Activated CD4-positive, CD25-positive, alpha-beta regulatory T cell treated with anti-CD3 and anti-CD28 coated beads, Interleukin-2, amount 50 U/mL, for 24 hours (primary cell): Measurements from ENCODE around the gene IKBKE.

ENCODE experiments used
- ATAC-seq, 2 donors: fragments of 150-1000 bp; cut with Tn5 transposase; one replicate each; pipeline ENCODE4 v1.10.0; 2021; ENCODE audit warnings: mild to moderate bottlenecking in 1 of 2, moderate library complexity in 1 of 2

IKBKE gene

GRCh38 chr1:206469933-206470691 lies at the start of gene IKBKE:
Gene IKBKE (plus strand): TSS chr1:206470476. CDS start chr1:206473228, 2,752 bp downstream.
- peak; percentile 39 to 47 for ATAC-seq

GRCh38 chr1:206421616-206422340 lies 48.5 kb upstream of the IKBKE start:
- no peak for ATAC-seq

GRCh38 chr1:206422525-206422924 lies 47.8 kb upstream of the IKBKE start:
- ATAC-seq = no peak

GRCh38 chr1:206427291-206427690 lies 43.0 kb upstream of the IKBKE start:
- ATAC-seq = no peak

DNA sequence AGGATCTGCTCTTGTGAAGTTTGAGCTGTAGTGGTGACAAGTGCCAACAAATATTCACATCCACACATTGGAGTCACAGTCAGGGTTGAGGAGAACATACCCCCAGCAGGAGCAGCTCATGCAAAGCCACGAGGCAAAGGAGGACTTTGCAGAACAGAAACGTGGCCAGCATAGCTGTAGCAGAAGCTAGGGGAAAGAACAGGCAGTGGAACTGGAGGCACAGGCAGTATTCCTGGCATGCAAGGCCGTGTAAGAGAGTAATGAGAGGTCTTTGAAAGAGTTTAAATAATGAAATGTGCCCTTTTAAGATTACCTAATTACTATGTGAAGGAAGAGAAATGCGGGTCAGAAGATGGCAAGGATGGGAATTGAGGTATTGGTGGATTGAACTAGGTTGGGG lies 40.9 kb upstream of the IKBKE start:
- no peak for ATAC-seq

- peak; percentile 41 to 58 for ATAC-seq
Measured at GRCh38 chr1:206430031-206430983, 40.0 kb upstream of the IKBKE start.

- ATAC-seq = no peak
Measured at GRCh38 chr1:206435445-206435844, 34.8 kb upstream of the IKBKE start.

GRCh38 chr1:206438554-206438953 lies 31.7 kb upstream of the IKBKE start:
- ATAC-seq = no peak

DNA sequence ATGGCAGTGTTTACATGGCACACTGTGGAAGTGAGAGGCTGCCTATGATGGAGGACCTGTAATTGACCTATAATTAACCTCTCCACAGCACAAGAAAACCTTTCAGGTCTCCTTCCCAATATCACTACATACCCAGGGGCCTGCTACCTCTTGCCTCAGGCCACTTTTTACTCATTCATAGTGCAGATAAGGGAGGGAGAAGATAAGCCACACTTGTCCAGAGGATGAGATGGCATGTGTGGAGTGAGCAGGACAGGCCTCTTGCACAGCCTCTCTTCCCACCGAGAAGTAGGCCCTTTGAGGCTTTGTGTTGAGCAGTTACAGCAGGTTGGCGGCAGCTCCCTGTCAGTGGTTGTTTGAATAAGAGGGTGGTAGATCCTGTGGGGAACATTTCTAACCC lies 31.1 kb upstream of the IKBKE start:
- no peak for ATAC-seq

- no peak for ATAC-seq
Measured at GRCh38 chr1:206441336-206441967, 28.8 kb upstream of the IKBKE start.

DNA sequence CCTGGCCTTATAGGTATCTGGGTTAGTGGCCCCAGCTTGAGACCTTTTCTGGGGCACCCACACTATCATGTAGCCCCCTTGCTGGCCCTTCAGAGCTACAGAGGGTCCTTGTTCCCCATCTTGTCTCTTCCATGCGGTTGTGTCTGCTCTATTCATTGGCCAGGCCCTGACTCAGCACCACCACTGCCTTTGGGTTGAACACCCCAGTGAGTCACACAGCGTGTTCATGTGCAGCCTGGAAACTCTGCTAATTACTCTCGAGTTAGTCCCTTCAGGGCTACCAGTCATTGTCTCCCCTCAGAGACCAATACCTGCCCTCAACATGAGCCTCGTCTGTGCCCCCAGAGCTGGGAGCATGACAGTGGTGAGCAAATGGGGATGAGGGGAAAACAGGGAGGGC lies 28.2 kb upstream of the IKBKE start:
- peak; percentile 38 to 58 for ATAC-seq

- no peak for ATAC-seq
Measured at GRCh38 chr1:206445116-206445515, 25.2 kb upstream of the IKBKE start.

DNA sequence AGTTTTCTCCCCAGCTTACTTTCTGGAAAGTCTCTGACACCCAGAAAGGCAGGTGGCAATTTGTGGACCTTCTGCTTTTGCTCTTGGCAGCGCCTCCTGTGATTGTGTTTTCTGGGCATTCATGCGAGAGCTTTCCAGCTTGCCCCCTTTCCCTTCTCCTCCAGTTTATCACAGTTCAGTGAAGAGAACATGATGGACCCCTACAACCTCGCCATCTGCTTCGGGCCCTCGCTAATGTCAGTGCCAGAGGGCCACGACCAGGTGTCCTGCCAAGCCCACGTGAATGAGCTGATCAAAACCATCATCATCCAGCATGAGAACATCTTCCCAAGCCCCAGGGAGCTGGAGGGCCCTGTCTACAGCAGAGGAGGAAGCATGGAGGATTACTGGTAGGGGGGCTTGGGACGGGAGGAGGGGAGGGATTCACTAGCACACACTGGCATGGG lies 24.3 kb upstream of the IKBKE start:
- ATAC-seq = no peak

GRCh38 chr1:206446688-206447421 lies 23.4 kb upstream of the IKBKE start:
- no peak for ATAC-seq

GRCh38 chr1:206447422-206447765 lies 22.9 kb upstream of the IKBKE start:
- ATAC-seq = no peak

GRCh38 chr1:206447792-206448191 lies 22.5 kb upstream of the IKBKE start:
- ATAC-seq = no peak

DNA sequence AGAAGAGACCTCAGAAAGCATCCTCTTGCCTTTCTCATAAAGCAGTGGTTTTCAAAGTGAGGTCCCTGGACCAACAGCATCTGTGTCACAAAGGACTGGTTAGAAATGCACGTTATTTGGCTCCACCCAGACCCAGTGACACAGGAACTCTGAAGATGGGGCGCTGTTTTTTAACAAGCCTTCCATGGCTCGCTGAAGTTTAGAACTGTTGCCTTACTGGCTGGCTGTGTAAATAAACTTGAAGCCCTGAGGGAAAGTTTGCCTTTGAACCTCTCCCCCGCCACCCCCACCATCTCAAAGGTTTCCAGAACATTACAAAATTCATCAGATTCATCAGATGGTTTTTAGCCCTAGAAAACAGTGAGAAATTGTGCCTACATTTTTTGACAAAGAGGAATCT lies 21.8 kb upstream of the IKBKE start:
- no peak for ATAC-seq

DNA sequence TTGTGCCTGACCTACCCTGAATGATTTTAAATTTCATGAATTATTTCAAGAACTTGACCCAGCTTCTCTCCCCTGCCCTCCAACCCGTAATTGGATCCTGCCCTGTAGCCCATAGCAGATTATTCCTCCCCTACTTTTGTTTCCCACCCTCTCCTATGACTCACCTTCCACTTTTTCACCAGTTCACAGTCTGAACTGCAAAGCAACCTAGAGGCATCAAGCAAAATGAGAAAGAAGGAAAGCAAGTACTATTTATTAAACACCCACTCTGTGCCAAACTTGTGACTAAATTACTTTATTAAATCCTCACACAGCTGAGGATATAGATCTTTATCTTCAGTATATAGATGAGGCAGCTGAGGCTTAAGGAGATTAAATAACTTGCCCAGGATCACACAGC lies 20.7 kb upstream of the IKBKE start:
- no peak for ATAC-seq

- no peak for ATAC-seq
Measured at GRCh38 chr1:206450281-206450680, 20.0 kb upstream of the IKBKE start.

GRCh38 chr1:206451134-206451686 lies 19.1 kb upstream of the IKBKE start:
- ATAC-seq = no peak

DNA sequence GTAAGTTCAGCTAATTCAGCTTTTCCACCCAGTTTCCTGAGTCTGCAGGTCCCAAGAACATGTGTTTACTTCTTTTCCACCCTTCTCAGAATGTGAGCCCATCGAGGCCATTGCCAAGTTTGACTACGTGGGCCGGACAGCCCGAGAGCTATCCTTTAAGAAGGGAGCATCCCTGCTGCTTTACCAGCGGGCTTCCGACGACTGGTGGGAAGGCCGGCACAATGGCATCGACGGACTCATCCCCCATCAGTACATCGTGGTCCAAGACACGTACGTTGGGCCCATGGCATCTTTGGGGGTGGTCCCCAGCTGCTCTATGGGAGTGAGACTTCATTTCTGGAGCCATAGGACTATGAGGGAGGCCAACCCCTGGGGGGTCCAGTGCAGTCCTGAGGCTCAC lies 17.2 kb upstream of the IKBKE start:
- no peak for ATAC-seq

DNA sequence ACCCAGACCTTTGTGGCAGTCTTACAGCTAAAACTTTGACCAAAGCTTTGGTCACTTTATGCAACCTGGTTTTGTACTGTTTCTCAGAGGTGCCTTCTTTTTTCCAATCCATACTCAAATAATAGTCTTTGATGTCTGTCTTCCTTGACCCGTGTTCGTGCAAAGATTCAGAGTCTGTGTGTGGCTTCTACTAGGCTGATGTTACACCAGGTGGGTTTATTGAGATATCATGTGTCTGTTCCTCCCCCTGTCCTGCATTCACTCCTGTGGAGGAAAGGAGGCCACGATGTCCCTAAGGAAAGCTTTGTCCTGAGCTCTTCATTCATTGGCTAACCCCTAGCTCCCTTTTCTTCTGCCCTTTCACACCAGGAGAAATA lies 15.0 kb upstream of the IKBKE start:
- no peak for ATAC-seq
